Common myeloid progenitor, CD34-positive (primary cell): ENCODE data around the gene CAPN15.

ENCODE experiments used
- CTCF ChIA-PET: fragments of 350-600 bp; sonication (Branson Sonifier 250); formaldehyde crosslinking; loops from one replicate; lab custom pipeline; 2021; ENCODE audit warnings: antibody characterized with exemption; lab: Charles Lee
- POLR2A ChIA-PET: fragments of 350-600 bp; sonication (Branson Sonifier 250); formaldehyde crosslinking; loops from one replicate; lab custom pipeline; 2021; ENCODE audit warnings: antibody characterized with exemption; lab: Charles Lee
- DNase-seq, 3 donors: peaks; one replicate each; pipeline versions ENCODE4 v3.0.0 to v3.0.0-alpha.2; 2013
- H3K27ac ChIP-seq, 2 experiments: 1 replicate in 1 of 2; 2 replicates in 1 of 2; pipeline ENCODE4 v1.7.0; 2013; ENCODE audit warnings: inconsistent platforms in 2 of 2, low read length in 2 of 2, mild to moderate bottlenecking in 2 of 2, low read depth in 1 of 2, moderate library complexity in 1 of 2; ENCODE audit not compliant: severe bottlenecking in 2 of 2, insufficient read depth in 1 of 2, poor library complexity in 1 of 2
- H3K27me3 ChIP-seq, 5 experiments: replicated peaks in 2 of 5; 1 replicate in 3 of 5; 2 replicates in 2 of 5; pipeline versions ENCODE4 v1.6.1 to v1.7.0; 2013; ENCODE audit warnings: low read length in 4 of 5, mild to moderate bottlenecking in 2 of 5, moderate library complexity in 2 of 5, inconsistent platforms in 1 of 5; ENCODE audit not compliant: insufficient read depth in 5 of 5, control insufficient read depth in 4 of 5
- H3K36me3 ChIP-seq, 4 experiments: 1 replicate in 2 of 4; 2 replicates in 2 of 4; pipeline versions ENCODE4 v1.6.1 to v1.7.0; 2013; ENCODE audit warnings: low read length in 3 of 4, control low read depth in 1 of 4, mild to moderate bottlenecking in 1 of 4; ENCODE audit not compliant: control insufficient read depth in 4 of 4, insufficient read depth in 4 of 4
- H3K4me1 ChIP-seq, 4 experiments: 1 replicate in 3 of 4; 2 replicates in 1 of 4; pipeline versions ENCODE4 v1.6.1 to v1.7.1; 2013; ENCODE audit warnings: low read length in 3 of 4, mild to moderate bottlenecking in 3 of 4, control low read depth in 1 of 4, inconsistent platforms in 1 of 4, moderate library complexity in 1 of 4; ENCODE audit not compliant: control insufficient read depth in 4 of 4, insufficient read depth in 4 of 4; ENCODE audit errors: control extremely low read depth in 1 of 4
- H3K4me3 ChIP-seq, 7 experiments: 1 replicate in 4 of 7; 2 replicates in 3 of 7; pipeline versions ENCODE4 v1.5.1 to v1.7.0; 2013; ENCODE audit warnings: mild to moderate bottlenecking in 7 of 7, low read length in 6 of 7, moderate library complexity in 6 of 7, inconsistent platforms in 2 of 7, low read depth in 2 of 7, control low read depth in 1 of 7; ENCODE audit not compliant: insufficient read depth in 4 of 7, control insufficient read depth in 1 of 7; ENCODE audit errors: extremely low read depth in 1 of 7
- H3K9me3 ChIP-seq, 5 experiments: 1 replicate in 4 of 5; 2 replicates in 1 of 5; pipeline versions ENCODE4 v1.6.1 to v1.7.1; 2013; ENCODE audit warnings: low read length in 4 of 5, mild to moderate bottlenecking in 2 of 5, inconsistent platforms in 1 of 5, low read depth in 1 of 5, moderate library complexity in 1 of 5; ENCODE audit not compliant: control insufficient read depth in 4 of 5, insufficient read depth in 2 of 5; ENCODE audit errors: control extremely low read depth in 1 of 5
- WGBS: methylation state at CpG from one replicate; pipeline ENCODE4 v1.1.5; 2013; ENCODE audit not compliant: insufficient coverage; 5-methylcytosine and 5-hydroxymethylcytosine counted together

Gene CAPN15

GRCh38 chr16:555528-556473 is 28.3 kb downstream of the CAPN15 start:
- no peak overlapping the region for H3K4me3 ChIP-seq
- no peak for DNase-seq
- 96% methylated on average over 28 of the region's 32 CpGs for WGBS
- peaks cover 0 to 25% (median 15%) of the 10 kb centered on the region in 4 experiments for H3K4me1 ChIP-seq
- H3K9me3 ChIP-seq: no peaks in the 10 kb centered on the region
- no peak overlapping the region for H3K27ac ChIP-seq
- H3K27me3 ChIP-seq: peaks cover 0 to 24% (median 3%) of the 10 kb centered on the region in 5 experiments
- CTCF ChIA-PET: interaction anchor here (1.4 kb wide), 1 partner anchor 17 kb away, joined by 3 read pairs; no protein-coding TSS in a partner anchor
- H3K36me3 ChIP-seq: peaks cover 0 to 26% (median 11%) of the 10 kb centered on the region in 4 experiments
- POLR2A ChIA-PET: no interaction called here

GRCh38 chr16:556474-557173 is 29.1 kb downstream of the CAPN15 start:
- Histone ChIP-seq H3K9me3 (no peaks in the 10 kb centered on the region), H3K4me1 (peaks cover 0 to 25% (median 15%) of the 10 kb centered on the region in 4 experiments), H3K36me3 (peaks cover 0 to 20% (median 9%) of the 10 kb centered on the region in 4 experiments), H3K27ac (no peak overlapping the region), H3K4me3 (no peak overlapping the region), H3K27me3 (peaks cover 0 to 32% (median 5%) of the 10 kb centered on the region in 5 experiments)
- WGBS: 97% methylated on average over 27 of the region's 32 CpGs
- no peak for DNase-seq
- ChIA-PET CTCF (interaction anchor here (1.4 kb wide), 1 partner anchor 18 kb away, joined by 3 read pairs; no protein-coding TSS in a partner anchor), POLR2A (no interaction called here)

GRCh38 chr16:557463-558297 is 30.2 kb downstream of the CAPN15 start:
- Histone ChIP-seq H3K36me3 (peaks cover 0 to 10% (median 2%) of the 10 kb centered on the region in 4 experiments), H3K27ac (no peak overlapping the region), H3K4me1 (peaks cover 0 to 25% (median 15%) of the 10 kb centered on the region in 4 experiments), H3K9me3 (no peaks in the 10 kb centered on the region), H3K27me3 (peaks cover 0 to 43% (median 9%) of the 10 kb centered on the region in 5 experiments), H3K4me3 (no peak overlapping the region)
- CTCF ChIA-PET: interaction anchor here (1.5 kb wide), 1 partner anchor 15 kb away, joined by 6 read pairs; no protein-coding TSS in a partner anchor
- WGBS: 69% methylated on average over 19 of the region's 23 CpGs
- DNase-seq: peak in 2 of 3 donors; percentile 74 to 80
- POLR2A ChIA-PET: interaction anchor here (0.5 to 1.2 kb wide), 2 partner anchors 9 to 14 kb away, joined by 3 to 7 read pairs; no protein-coding TSS in a partner anchor

- ChIA-PET POLR2A (interaction anchor here (0.5 to 1.2 kb wide), 2 partner anchors 10 to 13 kb away, joined by 3 to 7 read pairs; no protein-coding TSS in a partner anchor), CTCF (interaction anchor here (1.5 kb wide), 1 partner anchor 14 kb away, joined by 6 read pairs; no protein-coding TSS in a partner anchor)
- H3K9me3 ChIP-seq: no peaks in the 10 kb centered on the region
- no peak overlapping the region for H3K27ac ChIP-seq
- H3K4me1 ChIP-seq: peaks cover 0 to 25% (median 15%) of the 10 kb centered on the region in 4 experiments
- H3K36me3 ChIP-seq: peaks cover 0 to 6% (median 1%) of the 10 kb centered on the region in 4 experiments
- H3K27me3 ChIP-seq: peaks cover 0 to 44% (median 9%) of the 10 kb centered on the region in 5 experiments
- H3K4me3 ChIP-seq: no peak overlapping the region
- no peak for DNase-seq
- 61% methylated on average over 20 of the region's 22 CpGs for WGBS
Observed at GRCh38 chr16:558298-559020, 30.9 kb downstream of the CAPN15 start.

- H3K36me3 ChIP-seq: peaks cover 0 to 2% (median 0%) of the 10 kb centered on the region in 4 experiments
- DNase-seq: no peak
- peaks cover 0 to 44% (median 9%) of the 10 kb centered on the region in 5 experiments for H3K27me3 ChIP-seq
- 96% methylated on average over 10 of the region's 15 CpGs for WGBS
- H3K9me3 ChIP-seq: no peaks in the 10 kb centered on the region
- CTCF ChIA-PET: interaction anchor here (1.5 kb wide), 1 partner anchor 13 kb away, joined by 6 read pairs; no protein-coding TSS in a partner anchor
- peaks cover 0 to 25% (median 15%) of the 10 kb centered on the region in 4 experiments for H3K4me1 ChIP-seq
- H3K27ac ChIP-seq: no peak overlapping the region
- no peak overlapping the region for H3K4me3 ChIP-seq
- POLR2A ChIA-PET: interaction anchor here (1.2 kb wide), 1 partner anchor 10 kb away, joined by 3 read pairs; no protein-coding TSS in a partner anchor
Observed at GRCh38 chr16:559021-559380, 31.5 kb downstream of the CAPN15 start.
